SU-DHL-6 (cell line): Measurements from ENCODE around the gene USP7.

Source experiments
- CTCF ChIP-seq: fragments of 200-600 bp; sonication (generic); IDR thresholded peaks from one replicate; pipeline ENCODE4 v1.5.1; 2017; ENCODE audit warnings: antibody characterized with exemption, mild to moderate bottlenecking, low read length, moderate library complexity; ENCODE audit not compliant: insufficient read depth, poor library complexity, severe bottlenecking
- EZH2phosphoT487 ChIP-seq: fragments of 200-600 bp; sonication (generic), shearing (Covaris generic); conservative IDR thresholded peaks from 2 replicates; pipeline ENCODE4 v1.6.1; 2018; ENCODE audit warnings: mild to moderate bottlenecking, antibody characterized with exemption, low read length, moderate library complexity, mixed read lengths

GRCh38 chr16:8935989-8936388, 27.7 kb downstream of the USP7 start:
- peak; percentile 23 for TF ChIP-seq CTCF
- TF ChIP-seq EZH2phosphoT487 = no peak
